Thyroid gland (tissue), 4 donors: Measurements from ENCODE around the gene SLC25A20.

Source experiments
- CTCF ChIP-seq, 6 experiments: fragments of 200-600 bp in 3 of 6; fragments of 450-650 bp in 3 of 6; sonication (generic) in 3 of 6; IDR thresholded peaks; one replicate each; pipeline ENCODE4 v1.5.1; 2016 to 2019; ENCODE audit warnings: antibody characterized with exemption in 6 of 6, mild to moderate bottlenecking in 2 of 6, inconsistent platforms in 1 of 6, moderate library complexity in 1 of 6
- POLR2A ChIP-seq, 2 donors: fragments of 450-650 bp; IDR thresholded peaks; one replicate each; pipeline ENCODE4 v1.6.1; 2017; ENCODE audit warnings: antibody characterized with exemption in 2 of 2, mild to moderate bottlenecking in 2 of 2, moderate library complexity in 1 of 2

GRCh38 chr3:48934333-48934991 lies 35.8 kb upstream of the SLC25A20 start:
- TF ChIP-seq POLR2A (IDR thresholded peaks at IDR 0.05) (no peak), CTCF (IDR thresholded peaks at IDR 0.05) (no peak)
